ENCODE measurements around the gene FAM53B.

Gene FAM53B

DNA sequence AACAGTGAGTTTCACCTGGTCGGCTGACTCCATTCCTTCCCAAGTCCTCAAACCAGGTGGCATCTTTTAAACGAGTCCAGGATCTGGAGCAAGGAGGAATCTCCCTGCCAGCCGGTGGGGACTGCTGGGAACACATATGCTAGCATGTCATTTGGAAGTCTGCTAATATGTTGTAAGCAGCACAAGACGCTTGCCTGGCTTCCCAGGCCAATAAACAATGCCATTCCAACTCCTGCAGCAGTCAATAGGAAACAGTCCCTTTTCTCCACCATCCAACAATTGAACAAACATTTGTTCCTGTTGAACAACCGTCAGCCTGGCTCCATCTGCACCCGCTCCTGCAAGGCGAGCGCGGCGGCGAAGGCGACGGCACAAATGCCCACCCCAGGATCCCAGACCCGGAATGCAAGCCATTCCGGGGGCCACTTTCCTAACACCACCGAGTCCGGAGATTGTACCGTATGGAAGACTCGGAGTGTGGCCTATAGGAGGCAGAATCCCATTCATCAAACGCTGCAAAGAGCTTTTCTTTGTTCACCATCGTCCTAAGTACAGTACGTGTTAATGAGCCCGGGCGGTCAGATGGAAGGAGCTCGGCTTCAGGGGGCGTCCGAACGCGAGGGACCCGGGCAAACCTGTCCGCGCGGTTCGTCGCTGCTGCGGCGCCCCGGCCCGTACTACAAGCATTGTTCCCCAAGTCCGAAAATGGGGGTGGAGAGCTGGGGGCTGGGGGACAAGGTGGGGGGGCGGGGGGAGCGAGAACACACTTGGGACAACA is 1.6 kb downstream of the FAM53B start:
- DNase-seq, result peak; percentile 10

GRCh38 chr10:124741922-124742412 is 2.2 kb downstream of the FAM53B start:
- DNase-seq, result no peak

- DNase-seq, result no peak
Measured at GRCh38 chr10:124741281-124741921, 2.8 kb downstream of the FAM53B start.

DNA sequence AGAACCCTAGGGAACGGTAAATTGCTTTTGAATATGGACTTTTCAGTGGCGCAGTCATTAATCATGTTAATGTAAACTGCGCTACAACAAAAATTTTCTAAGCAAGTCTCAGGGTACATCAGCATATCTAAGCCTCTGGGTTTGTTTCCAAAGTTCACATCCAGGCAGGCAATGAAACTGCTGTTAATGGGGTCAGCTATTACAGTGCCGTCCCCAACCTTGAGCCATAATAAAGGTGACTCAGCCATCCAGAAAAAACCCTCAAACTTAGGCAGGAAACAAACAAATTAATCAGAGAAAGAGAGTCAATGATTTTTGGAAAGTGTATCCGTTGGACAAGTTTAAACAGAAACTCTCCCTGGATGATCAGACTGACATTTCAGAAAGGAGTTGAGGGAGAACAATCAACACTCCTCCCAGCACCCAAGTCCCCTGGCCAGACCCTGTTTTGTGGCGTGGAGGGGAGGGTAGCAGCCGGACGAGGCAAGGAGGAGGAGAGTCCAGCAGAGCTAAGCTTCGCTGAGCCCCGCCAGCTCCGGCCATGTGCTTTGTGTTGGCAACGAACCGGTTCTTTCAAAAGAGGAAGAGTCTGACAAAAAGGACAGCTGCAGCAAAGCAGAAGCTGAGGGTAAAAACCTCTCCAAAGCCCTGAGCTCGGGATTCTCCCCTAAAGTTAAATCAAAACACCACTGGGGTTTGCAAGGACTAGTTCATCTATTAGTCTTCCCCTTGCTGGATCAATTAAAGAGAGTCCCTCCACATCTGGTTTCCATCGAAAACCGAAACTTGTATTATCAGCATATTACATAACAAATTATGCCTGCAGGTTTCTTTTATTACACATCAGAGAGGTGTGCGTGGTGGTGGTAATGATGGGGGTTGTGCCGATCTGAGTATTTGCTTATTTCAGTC is 3.6 kb downstream of the FAM53B start:
- DNase-seq, result no peak

GRCh38 chr10:124739986-124740368 is 4.2 kb downstream of the FAM53B start:
- no peak for DNase-seq

GRCh38 chr10:124739119-124739921 is 4.9 kb downstream of the FAM53B start:
- no peak for DNase-seq

DNA sequence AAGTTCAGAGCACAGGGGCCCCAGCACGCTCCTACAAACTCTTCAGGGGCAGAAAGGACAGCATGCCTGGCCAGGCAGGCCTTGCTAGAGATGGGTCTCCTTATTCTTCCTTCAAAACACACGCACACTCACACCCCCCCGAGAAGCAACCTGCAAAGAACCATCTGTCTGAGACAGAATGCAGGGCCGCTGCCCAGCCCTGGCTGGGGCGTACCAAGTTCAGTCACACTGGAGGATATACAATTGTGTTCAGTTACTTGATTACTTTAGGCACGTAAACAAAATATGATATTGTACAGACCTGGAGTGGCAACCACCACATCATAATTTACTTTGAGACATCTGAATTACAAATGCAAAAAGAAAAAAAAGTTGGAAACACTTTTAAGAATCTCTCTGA is 5.7 kb downstream of the FAM53B start:
- no peak for DNase-seq

DNA sequence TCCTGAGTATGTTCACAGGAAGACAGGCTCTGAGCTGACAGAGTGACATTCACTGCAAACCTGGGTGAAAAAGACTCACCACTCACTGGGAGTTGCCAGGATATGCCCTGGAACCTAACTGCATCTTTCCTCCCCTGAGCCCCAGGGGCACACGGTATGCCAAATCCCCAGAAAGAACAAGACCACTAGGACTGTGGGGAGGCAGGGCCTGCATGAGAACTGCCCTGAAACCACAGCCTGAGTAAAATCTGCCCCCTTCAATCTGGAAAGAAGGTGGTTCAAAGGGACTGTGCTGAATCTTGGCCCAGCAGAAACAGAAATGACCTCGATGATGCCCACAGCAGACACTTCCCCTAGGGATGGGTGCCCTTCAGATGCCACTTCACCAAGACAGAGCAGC is 6.5 kb downstream of the FAM53B start:
- no peak for DNase-seq

- no peak for DNase-seq
Measured at GRCh38 chr10:124737221-124737620, 7.0 kb downstream of the FAM53B start.

DNA sequence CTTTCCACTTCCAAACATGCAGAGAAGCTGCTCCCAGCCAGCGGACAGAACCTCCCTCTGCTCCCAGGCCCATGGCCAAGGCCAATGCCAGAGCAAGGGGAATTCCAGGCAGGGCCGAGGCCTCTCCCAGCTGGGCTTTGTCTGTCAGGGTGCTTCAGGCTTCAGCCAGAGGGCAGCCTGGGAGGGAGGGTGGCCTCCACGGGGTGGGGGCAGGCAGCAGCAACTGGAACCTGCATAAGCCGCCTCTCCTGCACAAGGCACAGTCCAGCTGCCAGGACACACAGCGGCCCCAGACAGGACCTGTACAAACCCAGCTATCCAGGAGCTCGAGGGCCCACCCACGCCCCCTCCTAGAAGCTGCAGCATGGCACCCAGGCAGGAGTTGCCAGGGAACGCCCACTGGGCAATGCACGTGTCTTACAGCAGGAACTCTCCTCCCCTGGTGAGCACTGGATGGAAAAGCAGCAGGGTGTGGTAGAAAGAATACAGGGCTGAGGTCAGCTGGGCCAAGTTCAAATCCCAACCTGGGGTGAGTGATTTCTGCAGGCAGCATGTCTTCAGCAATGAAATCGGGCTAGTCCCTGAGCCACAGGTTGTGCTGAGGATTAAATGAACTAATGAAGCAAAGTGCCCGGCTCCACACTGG is 7.6 kb downstream of the FAM53B start:
- DNase-seq, result no peak

- no peak for DNase-seq
Measured at GRCh38 chr10:124735491-124736286, 8.5 kb downstream of the FAM53B start.

GRCh38 chr10:124734311-124735166 is 9.6 kb downstream of the FAM53B start:
- DNase-seq, result no peak

GRCh38 chr10:124733571-124734245 is 10.5 kb downstream of the FAM53B start:
- no peak for DNase-seq

DNA sequence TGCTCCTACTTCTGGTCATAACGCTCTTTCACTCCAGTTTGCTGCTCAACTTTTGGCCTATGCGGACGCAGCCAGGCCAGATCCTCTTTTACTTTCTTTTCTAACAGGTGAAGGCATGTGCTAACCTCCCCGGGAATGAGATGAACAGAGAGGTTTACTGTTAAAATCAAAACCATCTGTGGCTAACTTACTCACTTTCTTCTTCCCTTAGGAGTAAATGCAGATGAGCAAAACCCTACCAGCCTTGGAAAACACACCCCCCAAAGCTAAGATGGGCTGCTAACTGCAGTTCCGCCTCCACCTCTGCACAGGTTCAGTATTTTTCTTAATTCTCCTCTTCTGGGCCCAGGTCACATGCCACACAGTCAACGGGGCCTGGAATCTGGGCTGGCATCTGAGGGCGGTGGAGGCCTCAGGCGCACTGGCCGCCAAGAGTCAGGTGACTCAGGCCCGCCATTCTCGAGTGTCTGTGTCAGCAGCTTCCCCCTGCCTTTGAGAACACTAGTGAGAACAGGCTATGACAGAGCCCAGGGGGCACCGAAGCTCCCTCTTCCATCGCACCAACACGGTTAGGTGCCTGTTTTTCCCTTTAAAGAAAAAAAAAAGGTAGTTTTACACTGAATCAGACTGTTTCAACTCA is 11.1 kb downstream of the FAM53B start:
- no peak for DNase-seq

DNA sequence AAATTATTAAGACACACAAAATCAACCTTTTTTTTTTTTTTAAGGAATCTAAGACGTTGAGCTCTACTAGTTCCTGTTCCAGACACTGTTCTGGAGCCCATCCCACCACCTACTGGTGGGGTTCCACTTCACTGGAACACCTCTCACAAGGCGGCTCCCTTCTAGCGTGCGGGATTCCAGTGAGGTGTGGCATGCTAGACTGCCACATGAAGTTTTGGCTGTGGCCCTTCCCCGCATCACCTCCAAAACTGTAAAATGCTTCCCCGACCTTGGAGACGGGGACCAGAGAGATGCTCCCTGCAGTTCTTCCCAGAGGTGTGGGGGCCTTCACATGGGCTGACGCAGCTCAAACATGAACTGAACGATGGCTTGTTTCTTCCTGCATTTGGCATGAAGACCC is 12.6 kb downstream of the FAM53B start:
- no peak for DNase-seq

DNA sequence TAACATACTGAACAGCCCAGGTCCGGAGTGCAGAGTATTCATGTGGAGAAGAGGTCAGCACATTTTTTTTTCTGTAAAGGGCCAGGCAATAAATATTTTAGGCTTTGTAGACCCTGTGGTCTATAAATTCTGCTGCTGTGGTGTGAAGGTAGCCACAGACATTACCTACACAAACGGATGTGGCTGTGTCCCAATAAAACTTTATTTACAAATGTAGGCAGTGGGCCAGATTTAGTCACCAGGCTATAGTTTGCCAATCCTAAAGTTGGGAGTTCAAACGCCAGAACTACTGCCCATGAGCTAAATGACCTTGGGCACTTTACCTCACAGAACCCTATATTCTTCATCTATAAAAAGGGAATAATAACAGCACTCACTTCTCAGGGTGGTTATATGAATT is 13.4 kb downstream of the FAM53B start:
- DNase-seq, result no peak

DNA sequence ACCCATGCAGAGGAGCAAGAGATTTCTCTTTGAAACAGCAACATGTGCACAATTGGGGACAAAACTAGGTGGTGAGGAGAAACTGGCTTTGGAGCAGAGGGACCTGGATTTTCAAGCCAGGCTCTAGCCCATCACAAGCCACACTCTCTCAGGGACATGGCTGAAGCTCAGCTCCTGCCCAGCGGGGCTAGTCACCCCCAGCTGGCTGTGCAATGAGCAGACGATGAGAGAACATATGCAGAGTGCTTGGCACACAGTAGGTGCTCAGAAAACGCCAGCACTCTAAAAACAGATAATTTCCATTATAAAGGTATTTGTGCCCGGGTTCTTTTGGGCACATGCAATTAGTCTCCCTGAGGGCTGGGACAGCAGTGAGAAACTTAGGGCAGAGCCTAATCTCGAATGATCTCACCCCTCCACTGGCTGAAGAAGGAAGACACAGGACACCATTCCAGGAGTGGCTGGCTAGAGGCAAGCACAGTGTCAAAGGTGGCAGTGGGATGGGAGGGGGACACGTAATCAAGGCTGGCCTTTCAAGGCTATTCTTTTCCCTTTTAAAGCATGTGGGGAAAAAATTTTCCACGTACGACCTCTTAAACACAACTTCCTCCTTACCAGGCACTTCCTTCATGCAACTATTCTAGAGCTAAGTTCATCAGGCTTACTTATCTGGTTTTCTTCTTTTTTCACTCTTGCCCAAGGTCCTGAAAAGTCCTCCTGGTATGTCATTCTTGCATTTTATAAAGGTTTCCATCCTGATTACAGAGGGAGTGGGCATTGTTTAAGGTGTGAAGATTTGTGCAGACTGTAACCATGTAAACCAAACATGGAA is 15.1 kb downstream of the FAM53B start:
- DNase-seq, result no peak

All from NCI-H2171 (cell line).